Dermis microvascular lymphatic vessel endothelial cell (primary cell): ENCODE results near the gene RPS14. TPM values are rescaled to one million over a fixed set of nuclear protein-coding genes. Genes with fewer than 3 reads are reported as not detected.
"Not testable (repeated sequence)": the region's sequence is repeated elsewhere in the genome, so short reads cannot be mapped to it uniquely, and the experiment has no call there.

Experiments
- DNase-seq, 2 donors: peaks; one replicate each; pipeline versions ENCODE4 v3.0.0 to v3.0.0-alpha.2; 2010; ENCODE audit warnings: low read depth in 2 of 2
- total RNA-seq: library from RNA; depleted of rRNA; stranded (reverse); fragments of >200 nt; gene quantifications from 2 replicates; pipeline ENCODE4 v1.2.1, GENCODE V29; 2014

RPS14 gene
- total RNA-seq, 1 donor from 2014 or later = 2,736 TPM

DNA sequence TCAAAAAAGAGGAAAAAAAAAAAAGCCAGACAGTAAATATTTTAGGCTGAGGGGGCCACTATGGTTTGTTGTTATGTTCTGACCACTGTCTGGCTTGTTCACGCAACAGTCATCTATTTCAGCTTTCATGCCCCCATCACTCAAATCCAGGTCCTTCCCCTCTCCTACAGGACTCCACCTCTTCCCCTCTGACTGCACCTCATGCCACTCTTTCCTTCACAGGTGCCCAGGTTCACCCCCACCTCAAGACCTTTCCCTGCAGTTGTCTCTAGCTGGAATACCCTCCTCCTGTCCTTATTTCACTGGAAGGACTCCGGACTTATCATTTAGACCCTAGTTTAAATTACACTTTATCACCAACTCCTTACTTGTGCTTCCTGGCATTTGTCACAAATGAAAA lies 3.5 kb downstream of the RPS14 start:
- DNase-seq = no peak

DNA sequence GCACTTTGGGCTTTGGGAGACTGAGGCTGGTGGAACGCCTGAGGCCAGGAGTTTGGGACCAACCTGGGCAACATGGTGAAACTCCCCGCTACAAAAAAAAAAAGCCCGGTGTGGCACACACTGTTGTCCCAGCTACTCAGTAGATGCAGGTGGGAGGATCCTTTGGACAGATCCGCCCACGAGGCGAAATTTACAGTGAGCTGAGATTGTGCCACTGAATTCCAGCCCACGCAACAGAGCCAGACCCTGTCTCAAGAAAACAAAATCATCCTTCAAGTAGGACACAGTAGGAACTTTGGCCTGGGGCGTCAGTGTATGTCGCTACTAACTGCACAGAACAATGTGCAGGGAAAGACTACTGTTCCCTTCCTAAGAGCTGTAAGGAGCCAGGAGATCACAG lies 4.8 kb downstream of the RPS14 start:
- DNase-seq = no peak

DNA sequence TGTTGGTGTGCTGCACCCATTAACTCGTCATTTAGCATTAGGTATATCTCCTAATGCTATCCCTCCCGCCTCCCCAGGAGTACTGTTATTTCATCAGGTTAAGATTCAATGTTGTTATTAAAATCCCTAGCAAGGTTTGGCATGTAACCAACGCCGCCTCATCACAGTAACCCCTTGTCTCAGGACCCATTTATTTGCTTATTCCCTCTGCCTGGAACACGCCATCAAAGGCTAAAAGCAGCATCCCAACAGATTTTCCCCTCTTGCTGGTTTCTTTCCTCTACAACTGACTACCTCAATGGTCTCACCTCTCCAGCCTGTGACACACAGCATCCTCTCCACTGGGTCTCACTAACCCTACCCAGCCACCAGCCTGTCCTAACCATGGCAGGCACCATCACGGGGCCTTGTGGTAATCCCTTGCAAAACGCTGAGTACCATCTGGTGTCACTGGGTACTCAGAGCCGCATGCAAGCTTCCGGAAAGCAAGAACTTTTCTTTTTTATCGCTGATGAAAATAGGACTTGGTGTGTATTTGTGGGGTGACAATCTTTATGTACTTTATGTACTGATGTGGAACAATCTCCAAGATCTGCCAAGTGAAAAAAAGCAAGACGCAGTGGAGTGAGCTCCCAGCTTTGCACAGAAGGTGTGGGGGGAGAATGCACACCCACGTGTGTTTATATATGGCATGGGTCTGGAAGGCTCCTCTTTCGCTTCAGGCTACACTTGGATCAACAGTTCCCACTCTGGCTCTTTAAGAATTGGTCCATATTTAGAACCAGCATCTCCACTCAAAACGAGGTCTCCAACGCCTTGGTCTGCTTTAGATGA lies 6.1 kb downstream of the RPS14 start:
- DNase-seq = no peak

DNA sequence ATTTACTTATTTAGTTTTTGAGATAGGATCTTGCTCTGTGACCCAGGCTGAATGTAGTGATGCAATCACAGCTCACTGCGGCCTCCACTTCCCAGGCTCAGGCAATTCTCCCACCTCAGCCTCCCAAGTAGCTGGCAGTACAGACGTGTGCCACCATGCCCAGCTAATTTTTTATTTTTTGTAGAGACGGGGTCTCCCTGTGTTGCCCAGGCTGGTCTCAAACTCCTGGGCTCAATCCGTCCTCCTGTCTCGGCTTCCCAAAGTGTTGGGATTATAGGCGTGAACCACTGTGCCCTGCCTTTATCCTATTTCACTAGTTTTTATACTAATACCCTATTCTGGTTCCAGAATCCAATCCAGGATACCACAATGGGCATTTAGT lies 6.8 kb downstream of the RPS14 start:
- no peak for DNase-seq

- peak; percentile 26 to 64 for DNase-seq
Measured at GRCh38 chr5:150441813-150442698, 7.5 kb downstream of the RPS14 start.

DNA sequence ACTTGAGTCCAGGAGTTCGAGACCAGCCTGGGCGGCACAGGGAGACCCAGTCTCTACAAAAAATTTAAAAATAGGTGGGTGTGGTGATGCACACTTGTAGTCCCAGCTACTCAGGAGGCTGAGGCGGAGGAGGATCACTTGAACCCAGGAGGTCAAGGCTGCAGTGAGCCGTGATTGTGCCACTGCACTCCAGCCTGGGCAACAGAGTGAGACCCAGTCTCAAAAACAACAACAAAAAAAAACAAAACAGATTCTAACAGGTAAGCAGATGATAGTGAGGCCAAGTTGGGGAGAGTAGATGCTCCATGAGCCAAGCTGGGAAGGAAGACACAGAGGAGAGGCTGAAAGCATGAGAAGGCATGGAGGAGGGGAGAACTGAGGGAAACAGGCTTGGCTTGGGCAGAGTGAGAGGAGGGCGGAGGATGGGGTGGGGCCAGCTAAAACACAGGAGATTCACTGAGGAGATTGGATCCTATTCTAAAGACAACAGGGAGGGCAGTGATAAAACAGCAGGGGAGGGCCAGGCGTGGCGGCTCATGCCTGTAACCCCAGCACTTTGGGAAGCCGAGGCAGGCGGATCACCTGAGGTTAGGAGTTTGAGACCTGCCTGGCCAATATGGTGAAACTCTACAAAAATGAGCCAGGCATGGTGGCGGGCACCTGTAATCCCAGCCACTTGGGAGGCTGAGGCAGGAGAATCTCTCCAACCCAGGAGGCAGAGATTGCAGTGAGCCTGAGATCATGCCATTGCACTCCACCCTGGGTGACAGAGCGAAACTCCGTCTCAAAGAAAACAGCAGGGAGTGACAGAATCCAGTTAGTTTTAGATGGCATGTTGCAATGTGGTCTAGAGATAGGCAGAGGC lies 8.4 kb downstream of the RPS14 start:
- DNase-seq = no peak

GRCh38 chr5:150438873-150439546 lies 10.5 kb downstream of the RPS14 start:
- peak in 1 of 2 donors; percentile 30 for DNase-seq

GRCh38 chr5:150436141-150436680 lies 13.3 kb downstream of the RPS14 start:
- DNase-seq = peak; percentile 65 to 86

DNA sequence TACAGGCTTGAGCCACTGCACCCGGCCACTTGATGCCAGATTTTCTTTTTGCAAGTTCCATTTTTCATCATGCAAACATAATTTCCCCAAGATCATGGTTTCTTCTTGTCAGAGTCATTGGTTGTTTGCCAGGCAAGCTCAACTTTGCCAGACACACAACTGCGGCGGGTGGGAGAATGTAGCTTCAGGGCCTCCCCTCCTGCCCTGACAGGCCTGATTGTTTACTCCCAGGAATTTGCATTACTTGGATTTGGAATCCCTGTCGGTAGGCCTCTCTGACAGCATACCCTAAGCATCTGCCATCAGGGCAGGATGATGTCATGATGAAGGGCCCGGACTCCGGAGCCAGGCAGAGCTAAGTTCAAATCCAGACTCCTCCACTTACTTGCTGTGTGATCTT lies 15.1 kb downstream of the RPS14 start:
- no peak for DNase-seq

- DNase-seq = no peak
Measured at GRCh38 chr5:150431574-150431973, 18.0 kb downstream of the RPS14 start.

DNA sequence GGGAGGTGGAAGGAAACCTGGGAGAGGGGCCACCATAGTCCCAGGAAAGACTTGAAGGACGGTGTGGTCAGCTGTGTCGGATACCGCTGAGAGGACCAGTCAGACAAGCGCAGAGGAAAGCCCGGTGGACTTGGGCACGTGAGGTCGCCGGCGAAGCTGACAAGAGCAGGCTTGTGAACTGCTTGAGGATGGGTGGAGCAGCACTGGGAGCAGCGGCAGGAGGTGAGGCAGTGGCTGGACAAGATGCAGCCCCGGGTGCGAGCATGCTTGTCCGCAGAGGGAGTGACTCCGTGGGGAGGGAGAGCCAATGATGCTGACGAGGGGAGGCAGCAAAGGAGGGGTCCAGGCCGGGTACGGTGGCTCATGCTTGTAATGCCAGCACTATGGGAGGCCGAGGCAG lies 18.5 kb downstream of the RPS14 start:
- no peak for DNase-seq

- DNase-seq = no peak
Measured at GRCh38 chr5:150429410-150429873, 20.1 kb downstream of the RPS14 start.

DNA sequence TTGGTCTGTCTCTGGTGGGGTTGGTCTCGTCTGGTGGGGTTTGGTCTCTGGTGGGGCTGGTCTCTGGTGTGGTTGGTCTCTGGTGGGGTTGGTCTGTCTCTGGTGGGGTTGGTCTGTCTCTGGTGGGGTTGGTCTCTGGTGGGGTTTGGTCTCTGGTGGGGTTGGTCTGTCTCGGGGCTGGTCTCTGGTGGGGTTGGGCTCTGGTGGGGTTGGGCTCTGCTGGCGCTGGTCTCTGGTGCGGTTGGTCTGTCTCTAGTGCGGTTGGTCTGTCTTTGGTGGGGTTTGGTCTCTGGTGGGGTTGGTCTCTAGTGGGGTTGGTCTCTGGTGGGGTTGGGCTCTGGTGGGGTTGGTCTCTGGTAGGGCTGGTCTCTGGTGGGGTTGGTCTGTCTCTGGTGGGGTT lies 20.6 kb downstream of the RPS14 start:
- DNase-seq = no peak

DNA sequence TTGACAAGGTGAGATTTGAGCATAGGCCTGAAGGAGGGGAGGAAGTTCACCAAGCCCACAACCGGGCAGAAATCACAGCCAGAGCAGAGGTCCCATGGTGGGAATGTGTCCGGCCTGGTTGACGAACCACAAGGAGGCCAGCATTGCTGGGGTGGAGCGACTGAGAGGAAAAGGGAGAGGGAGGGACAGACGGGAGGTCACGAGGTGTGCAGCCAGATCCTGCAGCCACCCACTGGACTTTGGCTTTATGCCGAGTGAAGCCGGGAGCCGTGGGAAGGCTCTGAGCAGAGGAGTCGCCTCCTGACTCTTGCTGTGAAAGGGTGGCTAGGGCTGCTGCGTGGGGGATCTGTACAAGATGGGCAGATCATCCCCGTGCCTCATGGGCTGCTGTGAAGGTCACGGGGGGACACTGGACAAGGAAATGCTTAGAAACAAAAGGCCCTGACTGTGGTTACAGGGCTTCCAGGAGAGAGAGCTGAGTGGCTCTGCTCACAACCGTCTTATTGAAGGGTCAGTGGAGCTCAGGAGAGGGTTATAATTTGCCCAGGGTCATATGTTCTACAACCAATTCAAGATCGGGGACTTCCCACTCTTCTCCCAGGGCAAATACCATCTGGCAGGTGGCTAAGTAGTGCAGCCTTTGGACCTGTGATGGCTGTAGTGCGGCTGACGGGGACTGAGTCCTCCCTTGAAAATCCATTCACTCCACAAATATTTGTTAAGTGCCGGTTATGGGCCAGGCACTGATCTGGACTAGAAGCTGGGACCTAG lies 21.2 kb downstream of the RPS14 start:
- peak; percentile 33 to 60 for DNase-seq

GRCh38 chr5:150426165-150426564 lies 23.4 kb downstream of the RPS14 start:
- not testable (repeated sequence) for DNase-seq

DNA sequence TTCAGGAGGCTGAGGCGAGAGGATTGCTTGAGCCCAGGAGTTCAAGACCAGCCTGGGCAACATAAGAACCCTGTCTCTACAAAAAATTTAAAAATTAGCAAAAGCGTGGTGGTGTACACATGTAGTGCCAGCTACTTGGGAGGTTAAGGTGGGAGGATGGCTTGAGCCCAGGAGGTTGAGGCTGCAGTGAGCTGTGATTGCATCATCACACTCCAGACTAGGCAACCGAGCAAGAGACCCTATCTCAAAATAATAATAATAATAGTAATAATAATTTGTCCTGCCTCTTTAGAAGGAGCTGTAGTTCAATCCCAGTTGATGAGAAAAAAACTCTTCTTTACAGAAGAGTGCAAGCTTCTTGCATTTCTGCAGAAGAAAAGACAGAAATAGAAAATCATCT lies 26.8 kb downstream of the RPS14 start:
- no peak for DNase-seq

- no peak for DNase-seq
Measured at GRCh38 chr5:150422075-150422474, 27.5 kb downstream of the RPS14 start.

DNA sequence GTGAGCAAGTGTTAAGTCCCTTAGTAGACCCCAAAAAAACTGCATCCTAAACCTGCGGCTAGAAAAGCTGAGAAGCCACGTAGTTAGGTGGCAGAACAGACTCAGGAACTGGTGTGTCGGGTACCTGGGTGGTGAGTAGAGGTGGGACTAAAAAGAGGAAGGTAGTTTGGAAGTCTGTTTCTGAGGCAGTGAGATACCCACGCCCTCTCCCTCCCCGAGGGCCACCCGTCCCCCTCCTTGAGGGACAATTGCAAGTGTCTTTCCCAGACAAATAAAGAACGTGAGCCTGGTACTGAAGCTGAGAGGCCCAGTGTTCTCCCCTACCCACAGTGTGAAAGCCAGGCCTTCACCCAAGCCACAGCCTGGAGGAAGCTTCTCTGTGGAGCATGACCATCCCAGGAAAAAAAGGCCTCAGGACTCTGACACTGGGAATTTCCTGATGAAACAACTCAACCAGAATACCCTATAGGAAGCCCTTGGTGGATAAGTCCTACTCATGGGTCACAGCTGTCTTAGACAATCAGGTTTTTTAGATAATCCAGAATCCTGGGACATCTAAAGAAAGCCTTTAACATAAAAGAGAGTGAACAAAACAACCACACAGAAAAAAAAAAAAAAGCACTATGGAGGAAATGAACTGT lies 29.8 kb downstream of the RPS14 start:
- no peak for DNase-seq
